ENCODE measurements around the gene AASDHPPT. TPM values are rescaled to one million over a fixed set of nuclear protein-coding genes. Genes with fewer than 3 reads are reported as not detected.

Gene AASDHPPT
- total RNA-seq, 1 experiment from 2014 or later: 96.6 TPM

DNA sequence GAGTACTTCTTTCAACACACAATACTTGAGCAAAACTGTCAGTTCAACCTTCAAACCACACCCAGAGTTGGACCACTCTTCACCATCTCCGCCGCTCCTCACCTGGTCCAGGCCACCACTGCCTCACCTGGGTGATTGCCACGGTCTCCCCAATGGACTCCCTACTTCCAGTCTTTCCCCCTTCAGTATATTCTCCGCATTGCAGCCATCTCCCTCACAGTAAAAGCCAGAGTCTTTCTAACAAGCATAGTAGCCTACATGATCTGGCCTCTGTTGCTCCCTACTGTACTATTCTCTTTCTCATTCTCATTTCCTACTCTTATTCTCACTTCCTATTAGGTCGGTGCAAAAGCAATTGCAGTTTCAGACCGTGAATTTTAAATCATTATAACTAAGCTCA, 28.5 kb downstream of the AASDHPPT start:
- DNase-seq (ENCODE audit: low spot score): no peak
- ChIA-PET CTCF (no interaction called here), POLR2A (ENCODE audit: low non-redundant PET) (no interaction called here)
- H3K9me3 ChIP-seq (ENCODE audit: low read depth, low read length, poor library complexity, severe bottlenecking): no peaks in the 10 kb centered on the region
- H3K4me3 ChIP-seq (ENCODE audit: low read depth, low read length, poor library complexity, severe bottlenecking): no peak overlapping the region
- intact Hi-C loops (cut with micrococcal nuclease; ENCODE audit: unreplicated experiment): no loop called here
- H3K27ac ChIP-seq (ENCODE audit: low read depth, low read length, poor library complexity, severe bottlenecking): no peak overlapping the region
- peaks cover 6% of the 10 kb centered on the region for H3K27me3 ChIP-seq (replicated peaks; ENCODE audit: insufficient read depth, low read depth, low read length, poor library complexity)
- no TSS peak for BruUV-seq (replicated peaks)
- H3K36me3 ChIP-seq (ENCODE audit: insufficient read depth, low read length, poor library complexity, severe bottlenecking): no peaks in the 10 kb centered on the region
- H3K4me1 ChIP-seq (ENCODE audit: insufficient read depth, low read length, poor library complexity, severe bottlenecking): peaks cover 9% of the 10 kb centered on the region
- TF ChIP-seq, protein P1, sequence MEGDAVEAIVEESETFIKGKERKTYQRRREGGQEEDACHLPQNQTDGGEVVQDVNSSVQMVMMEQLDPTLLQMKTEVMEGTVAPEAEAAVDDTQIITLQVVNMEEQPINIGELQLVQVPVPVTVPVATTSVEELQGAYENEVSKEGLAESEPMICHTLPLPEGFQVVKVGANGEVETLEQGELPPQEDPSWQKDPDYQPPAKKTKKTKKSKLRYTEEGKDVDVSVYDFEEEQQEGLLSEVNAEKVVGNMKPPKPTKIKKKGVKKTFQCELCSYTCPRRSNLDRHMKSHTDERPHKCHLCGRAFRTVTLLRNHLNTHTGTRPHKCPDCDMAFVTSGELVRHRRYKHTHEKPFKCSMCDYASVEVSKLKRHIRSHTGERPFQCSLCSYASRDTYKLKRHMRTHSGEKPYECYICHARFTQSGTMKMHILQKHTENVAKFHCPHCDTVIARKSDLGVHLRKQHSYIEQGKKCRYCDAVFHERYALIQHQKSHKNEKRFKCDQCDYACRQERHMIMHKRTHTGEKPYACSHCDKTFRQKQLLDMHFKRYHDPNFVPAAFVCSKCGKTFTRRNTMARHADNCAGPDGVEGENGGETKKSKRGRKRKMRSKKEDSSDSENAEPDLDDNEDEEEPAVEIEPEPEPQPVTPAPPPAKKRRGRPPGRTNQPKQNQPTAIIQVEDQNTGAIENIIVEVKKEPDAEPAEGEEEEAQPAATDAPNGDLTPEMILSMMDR (conservative IDR thresholded peaks at IDR 0.05; ENCODE audit: low read depth, low read length): no peak
- no peak for TF ChIP-seq EZH2 (IDR thresholded peaks at IDR 0.05; ENCODE audit: borderline replicate concordance, low read depth, low read length, poor library complexity, severe bottlenecking)

DNA sequence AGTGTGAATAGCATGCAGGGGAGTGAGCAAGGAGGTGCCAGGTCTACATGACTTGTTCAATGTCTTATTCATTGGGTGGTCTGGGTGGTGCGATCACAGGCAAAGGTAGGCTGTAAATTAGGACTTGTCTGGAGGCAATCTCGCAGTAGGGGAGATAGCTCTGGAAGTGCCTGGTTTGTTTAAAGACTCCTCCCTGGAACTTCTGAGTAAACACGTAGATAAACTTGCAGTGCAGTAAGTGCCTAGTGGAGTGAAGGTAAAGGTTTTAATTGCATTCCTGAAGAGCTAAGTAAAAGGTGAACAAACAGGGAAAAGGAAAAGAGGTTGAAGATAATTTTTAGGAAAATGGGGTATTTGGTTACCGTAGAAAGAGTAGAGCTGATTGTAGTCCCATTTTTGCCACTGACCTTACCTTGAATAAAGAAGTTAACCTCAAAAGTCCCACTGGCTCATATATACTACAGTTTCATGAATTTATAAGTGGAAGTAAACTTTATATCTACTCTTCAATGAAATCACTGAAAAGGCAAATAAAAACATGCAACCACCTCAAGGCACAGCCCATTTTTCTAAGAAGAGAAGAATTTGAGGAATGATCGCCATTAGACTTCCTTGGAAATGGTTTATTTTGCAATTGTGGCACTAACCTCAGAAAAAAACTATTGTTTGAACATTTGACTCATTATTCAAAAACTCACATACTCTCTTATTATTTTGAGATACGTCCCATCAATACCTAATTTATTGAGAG, 44.3 kb downstream of the AASDHPPT start:
- H3K27ac ChIP-seq (ENCODE audit: low read depth, low read length, poor library complexity, severe bottlenecking): no peak overlapping the region
- no peaks in the 10 kb centered on the region for H3K36me3 ChIP-seq (ENCODE audit: insufficient read depth, low read length, poor library complexity, severe bottlenecking)
- TF ChIP-seq, protein P1 (conservative IDR thresholded peaks at IDR 0.05; ENCODE audit: low read depth, low read length): no peak
- TF ChIP-seq EZH2 (IDR thresholded peaks at IDR 0.05; ENCODE audit: borderline replicate concordance, low read depth, low read length, poor library complexity, severe bottlenecking): no peak
- POLR2A ChIA-PET (ENCODE audit: low non-redundant PET): no interaction called here
- BruUV-seq (replicated peaks): no TSS peak
- H3K27me3 ChIP-seq (replicated peaks; ENCODE audit: insufficient read depth, low read depth, low read length, poor library complexity): peaks cover 21% of the 10 kb centered on the region
- no peaks in the 10 kb centered on the region for H3K4me1 ChIP-seq (ENCODE audit: insufficient read depth, low read length, poor library complexity, severe bottlenecking)
- no peaks in the 10 kb centered on the region for H3K9me3 ChIP-seq (ENCODE audit: low read depth, low read length, poor library complexity, severe bottlenecking)
- no peak for DNase-seq (ENCODE audit: low spot score)
- H3K4me3 ChIP-seq (ENCODE audit: low read depth, low read length, poor library complexity, severe bottlenecking): no peak overlapping the region
- intact Hi-C loops (cut with micrococcal nuclease; ENCODE audit: unreplicated experiment): no loop called here
- CTCF ChIA-PET: no interaction called here

DNA sequence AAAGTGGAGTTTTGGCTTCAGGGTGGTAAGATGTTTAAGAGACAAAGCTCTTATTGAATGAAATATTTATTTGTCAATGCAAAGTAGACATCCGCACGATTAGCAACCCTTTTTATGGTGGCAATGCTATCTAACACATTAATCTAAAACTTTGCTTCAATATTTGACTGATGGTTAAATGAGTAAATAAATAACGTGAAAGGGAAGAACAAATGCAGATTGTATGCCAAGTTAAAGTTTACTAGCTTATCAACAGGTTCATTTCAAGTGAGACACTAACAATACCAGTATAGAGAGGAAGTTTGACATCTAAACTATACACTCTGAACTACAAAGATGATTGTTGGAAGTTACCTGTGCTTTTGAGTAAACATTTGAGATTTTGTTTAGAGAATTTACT, 50.1 kb downstream of the AASDHPPT start:
- CTCF ChIA-PET: no interaction called here
- no peak overlapping the region for H3K27ac ChIP-seq (ENCODE audit: low read depth, low read length, poor library complexity, severe bottlenecking)

More for the DNA sequence above, 50.1 kb downstream of the AASDHPPT start:
- BruUV-seq (replicated peaks): no TSS peak
- intact Hi-C loops (cut with micrococcal nuclease; ENCODE audit: unreplicated experiment): no loop called here
- TF ChIP-seq, protein P1 (conservative IDR thresholded peaks at IDR 0.05; ENCODE audit: low read depth, low read length): no peak
- no peak for TF ChIP-seq EZH2 (IDR thresholded peaks at IDR 0.05; ENCODE audit: borderline replicate concordance, low read depth, low read length, poor library complexity, severe bottlenecking)
- DNase-seq (ENCODE audit: low spot score): no peak
- Histone ChIP-seq H3K4me3 (ENCODE audit: low read depth, low read length, poor library complexity, severe bottlenecking) (no peak overlapping the region), H3K27me3 (replicated peaks; ENCODE audit: insufficient read depth, low read depth, low read length, poor library complexity) (peaks cover 47% of the 10 kb centered on the region), H3K4me1 (ENCODE audit: insufficient read depth, low read length, poor library complexity, severe bottlenecking) (no peaks in the 10 kb centered on the region), H3K36me3 (ENCODE audit: insufficient read depth, low read length, poor library complexity, severe bottlenecking) (no peaks in the 10 kb centered on the region), H3K9me3 (ENCODE audit: low read depth, low read length, poor library complexity, severe bottlenecking) (no peaks in the 10 kb centered on the region)
- POLR2A ChIA-PET (ENCODE audit: low non-redundant PET): no interaction called here
